HG03432 (cell line): ENCODE results near the gene SURF4.

ENCODE experiments used
- ATAC-seq: cut with Tn5 transposase; IDR thresholded peaks from one replicate; pipeline ENCODE4 v1.9.1; 2021; ENCODE audit warnings: mild to moderate bottlenecking, moderate library complexity; ENCODE audit not compliant: unreplicated experiment

The SURF4 gene

DNA sequence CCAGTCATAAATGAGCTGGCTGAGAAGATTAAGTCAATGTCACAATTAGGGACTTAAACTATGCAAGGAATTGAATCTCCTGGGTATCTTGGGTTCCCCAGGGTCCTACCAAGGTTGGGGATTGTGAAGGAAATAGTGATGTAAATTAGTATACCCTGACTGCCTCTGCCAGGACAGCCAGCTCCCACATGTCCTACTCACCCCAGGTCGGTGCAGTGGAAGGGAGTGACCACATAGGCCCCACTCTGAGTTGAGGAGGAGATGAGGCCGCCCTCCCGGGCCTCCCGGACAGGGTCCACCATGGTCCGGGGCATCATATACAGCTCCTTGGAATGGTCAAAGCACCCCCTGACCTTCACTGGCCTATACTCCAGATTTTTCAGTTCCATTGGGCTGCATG lies 22.3 kb downstream of the SURF4 start:
- ATAC-seq, result no peak

DNA sequence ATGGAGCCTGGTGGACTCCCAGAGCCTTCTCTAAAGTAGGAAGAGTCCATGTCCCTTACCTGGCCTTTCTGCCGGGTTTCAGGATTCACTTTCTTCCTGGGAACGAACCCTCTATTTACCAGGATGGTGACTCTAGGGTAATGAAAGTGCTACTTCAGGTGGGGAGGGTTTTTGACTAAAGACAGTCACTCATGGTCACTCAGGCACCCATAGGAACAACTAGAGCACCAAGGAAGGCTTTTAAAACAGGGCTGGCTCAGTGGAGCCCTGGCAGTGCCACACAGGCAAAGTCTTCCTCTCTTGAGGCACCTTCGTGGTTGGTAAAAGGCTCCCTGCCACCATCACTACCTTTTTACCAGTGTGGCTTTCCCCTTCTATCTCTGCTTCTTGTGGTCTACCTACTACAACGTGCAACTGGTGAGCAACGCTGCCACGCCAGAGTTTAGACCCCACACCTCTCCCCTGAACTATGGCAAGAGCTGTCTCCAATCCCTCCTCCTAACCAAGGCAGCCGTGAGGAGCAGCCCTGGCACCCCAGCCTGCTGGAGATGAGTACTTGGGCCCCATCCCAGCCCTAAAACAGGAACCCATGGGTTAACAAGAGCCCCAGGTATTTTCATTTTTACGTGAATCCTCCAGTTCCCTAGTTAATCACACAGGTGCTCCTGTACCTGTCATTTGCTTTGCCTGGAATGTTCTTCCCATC lies 23.1 kb downstream of the SURF4 start:
- ATAC-seq, result no peak

DNA sequence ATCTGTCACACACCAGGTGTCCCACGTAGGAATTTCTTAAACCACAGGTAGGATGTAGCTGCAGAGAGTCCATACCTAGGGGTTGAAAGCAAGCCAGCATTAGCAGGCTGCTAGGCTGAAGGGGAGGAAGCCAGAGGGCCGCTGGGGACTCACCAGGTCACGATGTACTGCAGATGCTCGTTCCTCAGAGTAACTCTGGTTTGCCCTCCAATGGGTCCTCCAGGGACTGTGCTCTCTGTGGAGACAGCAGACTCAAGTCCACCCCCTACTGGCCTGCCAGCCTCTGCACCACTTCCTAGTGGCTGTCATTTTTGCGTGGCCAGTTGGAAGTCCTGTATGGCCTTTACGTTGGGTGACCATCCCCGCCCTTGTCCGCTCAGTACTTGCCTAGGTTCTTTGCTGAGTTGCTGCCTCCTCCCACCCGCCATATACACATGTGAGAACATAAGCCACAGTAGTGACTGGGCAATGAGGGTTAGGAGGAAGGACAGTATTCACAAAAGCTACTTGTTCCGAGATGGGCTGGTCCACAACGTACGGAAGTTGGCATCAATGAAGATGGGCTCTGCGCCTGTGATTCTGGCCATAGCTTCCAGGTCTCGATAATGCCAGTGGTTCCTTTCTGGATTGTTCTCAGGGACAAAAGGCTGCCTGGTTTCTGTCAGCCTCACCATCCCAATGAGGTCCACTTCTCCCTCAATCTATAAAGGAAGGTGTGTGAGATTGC lies 23.8 kb downstream of the SURF4 start:
- ATAC-seq, result no peak

DNA sequence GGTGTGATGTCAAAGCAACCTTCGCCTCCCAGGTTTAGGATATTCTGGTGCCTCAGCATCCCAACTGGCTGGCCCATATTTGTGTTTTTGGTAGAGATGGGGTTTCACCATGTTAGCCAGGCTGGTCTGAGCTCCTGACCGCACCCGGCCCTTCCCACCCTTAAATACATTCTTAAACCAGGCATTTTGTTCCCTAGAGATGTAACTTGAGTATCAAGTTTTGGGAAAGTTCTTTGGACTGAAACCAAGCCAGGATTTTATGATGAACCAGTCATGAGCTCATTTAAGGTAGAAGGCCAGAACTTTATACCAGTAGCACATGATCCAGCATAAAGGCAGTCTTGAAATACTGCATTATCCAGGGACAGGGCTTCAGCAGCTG lies 24.3 kb downstream of the SURF4 start:
- ATAC-seq, result no peak

DNA sequence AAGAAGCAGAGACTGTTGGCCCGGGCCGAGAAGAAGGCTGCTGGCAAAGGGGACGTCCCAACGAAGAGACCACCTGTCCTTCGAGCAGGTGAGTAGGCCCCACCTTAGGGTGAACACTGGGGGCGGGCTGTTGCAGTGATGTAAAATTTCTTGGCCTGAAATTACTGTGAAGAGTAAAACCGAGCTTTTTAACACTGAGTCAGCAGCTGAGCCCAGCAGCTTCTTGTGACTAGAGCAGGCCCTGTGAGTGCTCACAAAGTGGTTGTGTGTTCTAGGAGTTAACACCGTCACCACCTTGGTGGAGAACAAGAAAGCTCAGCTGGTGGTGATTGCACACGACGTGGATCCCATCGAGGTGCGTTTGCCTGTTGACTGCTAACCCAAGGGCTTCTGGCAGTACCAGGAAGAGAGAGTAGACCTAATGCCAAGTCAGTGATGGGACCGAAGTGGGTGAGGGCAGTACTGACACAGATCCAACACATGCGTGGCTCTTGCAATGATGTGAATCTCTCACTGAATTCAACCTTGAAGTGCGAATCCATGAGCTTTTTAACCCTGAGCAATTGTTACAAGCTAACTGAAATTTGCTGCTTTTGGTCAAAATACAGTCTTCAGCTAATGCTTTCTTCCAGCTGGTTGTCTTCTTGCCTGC lies 25.8 kb downstream of the SURF4 start:
- ATAC-seq, result no peak

DNA sequence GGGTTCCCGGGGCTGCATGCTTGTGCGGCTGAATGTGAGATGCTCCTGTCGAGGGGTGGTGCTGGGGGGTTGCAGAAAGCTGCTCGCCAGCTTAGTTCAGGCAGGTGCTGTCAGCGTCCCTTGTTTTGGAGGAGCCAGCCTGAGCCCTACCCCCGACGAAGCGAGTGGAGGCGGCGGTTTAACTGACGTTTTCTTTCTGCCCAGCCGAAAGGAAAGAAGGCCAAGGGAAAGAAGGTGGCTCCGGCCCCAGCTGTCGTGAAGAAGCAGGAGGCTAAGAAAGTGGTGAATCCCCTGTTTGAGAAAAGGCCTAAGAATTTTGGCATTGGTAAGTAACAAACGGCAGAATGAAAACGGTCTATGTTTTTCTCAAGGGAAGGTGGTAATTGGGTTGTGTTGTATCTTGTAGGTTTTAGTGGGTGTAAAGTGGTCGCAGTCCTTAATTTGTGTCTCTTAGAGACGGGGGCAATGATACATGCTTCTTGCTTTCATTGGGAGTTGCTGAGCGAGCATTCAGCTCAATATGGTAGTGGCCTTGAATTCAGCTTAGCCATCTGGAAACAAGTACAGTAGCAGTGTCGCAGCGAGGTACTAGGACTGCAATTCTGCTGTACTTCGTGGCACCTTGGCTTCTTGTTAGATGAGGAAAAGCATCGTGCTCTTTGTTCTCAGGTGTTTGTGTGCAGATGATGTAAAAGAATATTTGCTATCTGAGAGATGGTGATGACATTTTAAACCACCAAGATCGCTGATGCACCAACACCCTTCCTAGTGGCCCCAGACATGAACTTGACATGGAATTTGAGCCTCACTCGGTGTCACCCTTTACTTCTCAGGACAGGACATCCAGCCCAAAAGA lies 26.9 kb downstream of the SURF4 start:
- ATAC-seq, result no peak

DNA sequence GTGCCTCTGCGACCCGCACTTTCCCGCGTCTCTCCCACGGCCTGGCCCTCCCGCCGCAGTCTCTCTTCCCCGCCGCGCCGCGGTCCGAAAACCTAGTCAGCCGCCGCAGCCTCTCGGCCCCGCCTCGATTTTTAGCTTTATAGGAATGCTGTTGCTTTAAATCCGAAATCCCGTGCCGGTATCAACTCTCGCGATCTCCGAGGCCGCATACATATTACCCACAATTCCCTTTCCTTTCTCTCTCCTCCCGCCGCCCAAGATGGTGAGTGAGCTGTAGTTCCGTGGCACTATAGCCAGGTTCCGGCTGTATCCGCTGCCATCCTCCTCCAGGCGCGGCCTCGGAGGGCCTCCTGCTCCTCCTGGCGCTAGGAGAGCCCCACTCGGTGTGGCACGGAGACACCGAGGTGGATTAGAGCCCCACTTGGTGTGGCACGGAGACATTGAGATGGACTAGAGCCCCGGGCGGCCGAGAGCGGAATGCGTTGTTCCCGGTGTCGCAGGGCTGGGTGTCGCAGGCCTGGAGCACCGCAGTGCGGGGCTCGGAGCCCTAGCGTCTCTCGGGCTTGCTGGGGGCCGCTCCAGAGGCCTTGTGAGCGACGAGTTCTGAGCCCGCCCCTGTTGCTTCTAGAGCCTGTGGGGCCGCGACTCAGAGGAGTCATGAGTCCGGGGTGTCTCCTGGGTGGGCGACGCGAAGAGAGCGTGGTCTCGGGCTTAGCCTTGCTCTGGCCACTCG lies 27.7 kb downstream of the SURF4 start, which contains the start of the genes MED22 and RPL7A:
TSS of gene MED22 (minus strand) at position 147 of the 733 bp plus-strand sequence. CDS start 1,469 bp downstream, outside the sequence.
TSS of gene RPL7A (plus strand) at position 234 of the 733 bp plus-strand sequence. CDS start at position 260, 26 bp downstream.
- ATAC-seq, result peak; percentile 70

DNA sequence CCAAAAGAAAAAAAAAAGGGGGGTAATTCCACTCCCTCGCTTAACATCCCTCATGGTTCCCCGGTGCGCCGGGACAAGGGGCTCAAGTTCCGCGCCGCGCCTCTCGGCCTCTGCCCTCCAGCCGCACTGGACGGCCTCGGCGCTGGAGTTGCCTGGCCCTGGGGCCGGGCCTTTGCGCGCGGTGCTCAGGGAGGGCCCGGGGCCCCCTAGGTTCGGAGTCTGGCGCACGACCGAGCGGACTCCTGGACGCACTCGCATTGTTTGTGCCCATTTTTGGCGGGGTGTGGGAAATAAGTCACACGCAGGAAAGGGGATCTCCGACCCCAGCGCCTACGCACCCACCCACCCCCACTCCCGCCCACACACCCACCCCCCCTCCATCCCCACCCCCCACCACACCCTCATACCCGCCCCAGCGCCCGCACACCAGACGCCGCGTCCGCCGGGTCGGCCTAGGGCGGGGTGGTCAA lies 28.3 kb downstream of the SURF4 start:
- ATAC-seq, result peak; percentile 35

DNA sequence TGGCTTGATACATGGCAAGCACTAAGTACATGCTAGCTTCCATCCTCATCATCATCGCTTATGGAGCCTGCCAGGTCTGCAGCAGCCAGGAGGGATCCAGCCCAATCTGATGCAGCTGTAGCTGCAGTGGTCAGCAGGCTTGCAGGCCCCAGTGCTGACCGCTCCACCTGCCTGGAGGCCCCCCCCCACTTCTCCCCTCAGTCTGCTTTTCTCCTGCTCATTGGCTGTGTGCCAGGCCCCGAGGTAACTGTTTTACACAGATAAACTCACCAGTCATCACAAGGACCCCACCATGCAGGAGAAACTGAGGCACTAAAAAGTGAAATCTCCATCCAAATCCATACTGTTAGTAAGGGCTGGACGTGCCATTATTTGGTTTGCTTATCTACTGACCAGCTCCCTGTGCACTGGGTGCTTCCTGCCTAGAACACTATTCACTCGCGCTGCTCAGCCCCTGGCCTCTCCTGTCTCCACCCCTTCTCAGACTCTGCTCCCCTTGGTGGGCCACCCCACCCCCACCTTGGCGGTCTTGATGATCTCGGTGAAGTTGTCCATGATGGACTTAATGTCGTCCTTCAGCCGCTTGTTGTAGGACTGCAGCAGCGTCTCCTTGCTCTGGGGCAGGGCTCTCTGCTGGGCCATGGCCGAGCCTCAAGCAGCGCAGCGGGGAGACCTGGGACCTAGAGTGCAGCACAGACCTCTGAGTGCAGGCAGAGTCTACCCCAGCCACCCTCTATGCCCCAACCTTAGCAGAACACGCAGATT lies 29.7 kb downstream of the SURF4 start:
- ATAC-seq, result no peak

DNA sequence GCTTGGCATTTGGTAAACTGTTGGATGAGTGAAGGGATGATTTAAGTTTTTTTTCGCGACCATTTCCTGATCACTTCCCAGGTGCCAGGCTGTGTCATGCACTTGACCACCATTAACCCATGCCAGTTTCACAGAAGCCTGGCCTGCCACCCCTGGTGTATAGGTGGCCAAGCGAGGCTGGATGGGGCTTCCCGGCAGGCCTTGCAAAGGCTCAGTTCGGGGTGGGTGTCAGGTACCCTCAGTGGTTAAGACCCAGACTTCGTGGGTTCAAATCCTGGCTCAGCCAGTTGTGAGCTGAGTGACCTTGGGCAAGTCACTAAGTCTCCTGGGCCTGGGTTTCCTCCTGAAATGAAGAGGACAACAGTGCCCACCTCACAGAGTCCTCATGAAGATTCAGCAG lies 30.3 kb downstream of the SURF4 start:
- no peak for ATAC-seq

DNA sequence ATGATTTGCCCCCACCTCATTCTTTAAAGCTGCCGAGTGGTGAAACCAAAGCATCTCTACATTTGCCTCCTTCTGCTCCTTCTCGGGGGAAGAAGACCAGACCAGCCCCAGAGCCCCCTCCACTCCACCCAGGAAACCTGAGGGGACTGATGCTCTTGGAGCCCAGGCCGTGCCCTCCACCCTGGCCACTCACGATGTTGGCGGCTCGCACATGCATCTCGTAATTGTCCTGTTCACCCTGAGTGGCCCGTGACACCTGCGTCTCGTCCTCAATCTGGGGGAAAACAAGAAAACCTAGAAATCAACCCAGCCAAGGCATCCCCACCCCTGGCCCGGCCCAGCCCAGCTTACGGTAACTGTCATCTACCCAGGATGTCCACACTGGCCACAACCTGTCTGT lies 30.9 kb downstream of the SURF4 start:
- no peak for ATAC-seq

DNA sequence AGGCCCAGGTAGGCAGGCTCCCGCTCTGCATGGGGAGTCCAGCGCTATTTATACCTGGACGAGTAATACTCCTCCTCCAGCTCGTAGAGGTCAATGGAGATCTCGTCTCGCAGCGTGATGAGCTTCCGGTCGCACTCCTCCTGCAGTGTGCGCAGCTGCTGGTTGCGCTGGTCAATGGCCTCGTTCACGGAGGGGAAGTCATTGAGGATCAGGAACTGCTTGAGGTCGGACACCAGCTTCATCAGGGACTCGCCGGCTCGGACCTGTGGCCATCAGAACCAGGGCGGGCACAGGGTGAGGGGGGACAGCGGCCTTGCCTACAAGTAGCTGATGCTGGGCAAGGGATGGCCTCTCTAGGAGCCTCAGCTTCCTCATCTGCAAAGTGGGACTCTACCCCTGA lies 31.8 kb downstream of the SURF4 start:
- ATAC-seq, result no peak

DNA sequence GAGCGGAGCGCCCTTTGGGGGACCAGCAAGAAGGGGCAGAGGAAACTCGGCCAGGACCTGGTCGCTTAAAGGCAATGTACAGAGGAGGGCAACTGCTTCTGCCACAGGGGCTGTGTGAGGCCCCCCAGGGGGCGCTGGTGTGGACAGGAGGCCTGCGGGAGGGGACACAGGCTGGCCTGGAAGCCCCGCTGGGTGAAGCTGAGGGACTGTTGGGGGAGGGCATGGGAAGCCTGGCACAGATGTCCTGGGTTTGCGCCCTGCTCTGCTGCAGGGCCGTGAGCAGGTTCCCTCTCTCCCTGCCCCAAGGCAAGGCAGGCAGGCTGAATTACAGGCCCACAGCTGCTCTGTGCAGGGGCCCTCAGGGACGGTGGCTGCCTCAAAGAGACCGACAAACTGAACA lies 33.3 kb downstream of the SURF4 start:
- ATAC-seq, result no peak

DNA sequence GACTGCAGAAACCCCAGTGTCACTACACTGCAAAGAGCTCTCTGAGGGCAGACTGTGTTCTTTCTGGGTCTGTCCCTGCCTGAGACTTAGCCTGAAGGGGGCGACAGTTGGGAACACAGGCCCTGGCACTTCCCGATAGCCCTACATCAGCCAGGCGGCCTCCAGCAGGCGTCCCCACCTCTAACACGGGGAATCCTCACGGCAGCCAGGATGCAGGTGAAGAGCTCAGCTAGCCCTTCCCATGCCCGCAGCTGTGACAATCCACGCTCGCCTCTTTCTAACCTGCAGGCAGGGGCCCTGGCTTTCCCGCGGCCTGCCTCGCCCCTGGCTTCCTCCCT lies 33.8 kb downstream of the SURF4 start:
- no peak for ATAC-seq

DNA sequence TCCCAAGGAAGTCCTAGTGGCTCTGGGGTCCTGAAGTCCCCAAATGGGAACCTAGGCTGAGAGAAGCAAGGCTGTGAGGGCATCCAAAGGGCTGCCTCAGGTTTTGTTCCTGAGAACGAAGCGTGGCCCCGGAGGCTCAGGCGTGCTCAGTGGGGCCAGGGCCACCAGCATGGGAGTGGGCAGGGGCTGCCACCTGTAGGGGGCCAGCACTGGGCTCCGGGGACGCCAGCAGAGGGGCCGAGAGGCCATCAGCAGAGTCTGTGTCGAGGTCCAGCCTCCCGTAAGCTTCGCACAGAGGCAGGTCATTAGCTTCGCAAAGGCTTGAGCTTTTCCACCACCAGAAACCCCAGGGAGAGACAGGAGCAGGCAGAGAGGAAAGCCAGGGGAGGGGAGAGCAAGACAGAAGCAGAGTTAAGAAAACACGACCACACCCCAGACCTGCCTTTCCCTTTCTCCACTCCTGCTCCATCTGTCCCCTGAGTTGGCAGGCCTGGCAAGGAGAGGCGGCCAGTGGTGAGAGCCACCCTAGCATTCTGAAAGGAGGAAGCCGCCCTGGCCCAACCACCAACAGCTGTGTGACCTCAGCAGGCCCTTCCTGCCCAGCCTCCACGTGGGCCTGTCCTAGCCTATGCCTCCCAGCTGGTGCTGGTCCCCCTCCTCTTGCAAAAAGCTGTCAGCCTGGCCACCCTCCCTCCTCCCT lies 34.3 kb downstream of the SURF4 start:
- no peak for ATAC-seq

DNA sequence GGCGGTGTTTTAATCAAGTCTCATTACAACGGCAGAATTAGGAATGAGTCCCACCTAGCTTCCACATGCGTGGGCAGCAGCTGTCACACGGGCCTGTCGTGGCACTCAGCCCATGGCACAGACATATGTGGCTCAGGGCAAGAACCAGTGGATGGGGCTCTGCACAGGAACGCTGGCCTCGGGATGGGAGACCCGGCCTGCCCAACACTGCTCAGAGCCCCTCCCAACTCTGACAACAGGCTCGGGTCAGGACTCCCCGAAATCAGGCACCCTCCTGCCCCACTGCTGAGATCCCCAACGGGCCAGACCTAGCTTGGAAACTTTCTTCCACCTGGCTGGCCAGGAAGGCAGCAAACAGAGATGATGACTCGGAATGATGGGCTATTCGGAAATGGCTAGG lies 34.9 kb downstream of the SURF4 start:
- no peak for ATAC-seq

DNA sequence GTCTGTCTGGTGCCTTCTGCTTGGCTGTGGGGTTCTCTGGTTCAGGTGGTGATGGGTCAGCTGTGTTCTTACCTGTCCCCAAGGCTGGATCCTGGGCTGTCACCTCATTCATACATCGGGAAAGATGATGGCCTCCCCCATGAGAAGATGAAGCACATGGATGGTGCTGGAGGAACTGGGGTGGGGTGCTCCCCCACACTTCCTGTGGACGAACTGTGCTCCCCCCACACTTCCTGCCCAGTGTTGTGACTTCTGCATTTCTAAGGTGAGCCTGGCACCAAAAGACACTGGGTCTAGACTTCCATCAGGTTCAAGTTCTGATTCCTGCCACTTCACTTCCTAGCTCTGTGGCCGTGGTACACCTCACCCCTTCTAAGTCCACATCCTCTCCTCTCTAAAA lies 35.6 kb downstream of the SURF4 start:
- ATAC-seq, result no peak

DNA sequence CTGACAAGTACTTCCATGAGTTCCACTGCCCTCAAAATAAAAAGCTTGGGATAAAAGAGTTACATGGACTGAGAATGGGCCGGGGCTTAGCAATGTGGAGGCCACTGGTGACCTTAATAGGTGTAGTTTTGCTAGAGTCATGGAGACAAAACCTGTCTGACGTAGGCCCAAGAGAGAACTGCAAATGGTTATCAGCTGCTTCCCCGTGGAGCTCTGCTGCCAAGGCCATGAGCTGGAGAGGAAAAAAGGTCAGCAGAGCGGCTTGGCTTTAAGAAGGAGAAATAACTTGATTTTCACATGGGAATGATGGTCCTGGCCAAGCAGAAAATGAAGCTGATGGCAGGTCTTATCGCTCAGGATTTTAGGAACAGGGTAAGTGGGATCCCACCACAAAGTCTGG lies 36.2 kb downstream of the SURF4 start:
- no peak for ATAC-seq
